C1 segment of cervical spinal cord (tissue), 14 donors: Measurements from ENCODE around the gene MYADML2.

Experiments
- DNase-seq, 14 donors: peaks; one replicate each; lab custom pipeline; 2025; lab: John Stamatoyannopoulos, UW

MYADML2 gene

GRCh38 chr17:81901167-81902022 is 45.6 kb downstream of the MYADML2 start:
- DNase-seq: no peak

GRCh38 chr17:81900181-81900820 is 46.7 kb downstream of the MYADML2 start:
- no peak for DNase-seq

- no peak for DNase-seq
Measured at GRCh38 chr17:81899514-81900166, 47.4 kb downstream of the MYADML2 start.

- no peak for DNase-seq
Measured at GRCh38 chr17:81898885-81899284, 48.1 kb downstream of the MYADML2 start.

- DNase-seq: no peak
Measured at GRCh38 chr17:81898029-81898866, 48.8 kb downstream of the MYADML2 start.

- no peak for DNase-seq
Measured at GRCh38 chr17:81895400-81895799, 51.6 kb downstream of the MYADML2 start.

- DNase-seq: no peak
Measured at GRCh38 chr17:81891303-81891552, 55.8 kb downstream of the MYADML2 start.

- no peak for DNase-seq
Measured at GRCh38 chr17:81890447-81891302, 56.4 kb downstream of the MYADML2 start.
